T-helper 22 cell (primary cell): ENCODE measurements around the gene AHRR.

Experiments used
- DNase-seq: peaks from one replicate; pipeline ENCODE4 v3.0.0-alpha.2; 2020; ENCODE audit warnings: low read depth

The AHRR gene

DNA sequence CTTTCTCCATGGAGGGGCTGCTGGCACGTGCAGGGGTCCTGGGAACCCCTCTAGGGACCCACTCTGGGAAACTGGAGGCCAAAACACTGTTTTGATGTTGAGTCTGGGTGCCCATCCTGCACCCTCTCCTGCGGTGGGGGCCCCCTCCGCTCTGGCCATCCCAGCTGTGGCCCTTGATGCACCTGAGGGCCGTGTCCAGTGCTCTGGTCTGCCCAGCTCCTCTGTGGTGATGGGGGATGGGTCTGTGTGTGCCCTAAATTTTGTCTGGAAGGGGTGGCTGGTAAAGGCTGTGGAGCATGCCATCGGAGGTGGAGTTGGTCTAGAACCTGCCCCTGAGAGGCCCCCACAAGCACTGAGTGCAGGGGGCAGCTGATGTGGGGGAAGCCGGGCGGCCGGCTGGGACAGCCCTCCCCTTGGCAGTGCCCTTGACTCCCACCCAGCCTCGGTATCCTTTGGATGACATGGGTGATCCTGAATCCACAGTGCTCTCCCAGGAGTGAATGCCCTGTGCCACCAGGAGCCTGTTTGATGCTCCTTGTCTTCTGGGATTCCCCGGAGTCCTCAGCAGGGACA lies 26.3 kb downstream of the AHRR start:
- DNase-seq, result no peak

DNA sequence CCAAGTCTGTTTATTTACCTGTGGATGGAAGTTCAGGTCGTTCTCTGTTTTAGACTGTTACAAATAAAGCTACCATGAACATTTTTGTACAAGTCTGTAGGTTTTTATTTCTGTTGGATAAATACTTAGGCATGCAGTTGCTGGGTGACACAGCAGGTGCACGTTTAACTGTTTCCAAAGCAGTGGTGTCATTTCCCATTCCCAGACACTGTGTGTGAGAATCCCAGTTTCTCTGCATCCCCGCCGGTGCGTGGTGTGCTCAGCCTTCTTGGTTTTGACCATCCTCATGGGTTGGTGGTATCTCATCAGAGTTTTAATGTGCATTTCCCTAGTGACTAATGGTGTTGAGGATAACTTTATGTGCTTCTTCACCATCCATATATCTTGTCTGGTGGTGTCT lies 27.2 kb downstream of the AHRR start:
- DNase-seq, result no peak

DNA sequence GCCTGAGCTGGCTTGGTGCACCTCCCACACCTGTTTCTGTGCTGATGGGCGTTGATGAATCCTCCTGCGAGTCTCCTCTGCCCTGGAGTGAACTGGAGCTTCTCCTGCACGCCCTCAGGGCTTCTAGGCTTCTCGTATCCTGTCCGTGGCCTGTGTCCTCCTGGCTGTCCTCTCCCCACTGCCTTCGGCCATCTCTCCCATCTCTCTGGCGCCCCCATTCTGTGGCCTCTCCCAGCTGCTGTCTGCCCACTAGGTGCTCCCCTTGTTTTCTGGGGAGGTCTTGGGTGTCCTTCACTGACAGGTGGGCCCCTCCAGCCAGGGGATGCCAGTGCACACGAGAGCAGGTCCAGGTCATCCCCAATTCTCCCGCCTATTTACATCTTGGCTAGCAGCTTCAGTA lies 28.8 kb downstream of the AHRR start:
- DNase-seq, result no peak

DNA sequence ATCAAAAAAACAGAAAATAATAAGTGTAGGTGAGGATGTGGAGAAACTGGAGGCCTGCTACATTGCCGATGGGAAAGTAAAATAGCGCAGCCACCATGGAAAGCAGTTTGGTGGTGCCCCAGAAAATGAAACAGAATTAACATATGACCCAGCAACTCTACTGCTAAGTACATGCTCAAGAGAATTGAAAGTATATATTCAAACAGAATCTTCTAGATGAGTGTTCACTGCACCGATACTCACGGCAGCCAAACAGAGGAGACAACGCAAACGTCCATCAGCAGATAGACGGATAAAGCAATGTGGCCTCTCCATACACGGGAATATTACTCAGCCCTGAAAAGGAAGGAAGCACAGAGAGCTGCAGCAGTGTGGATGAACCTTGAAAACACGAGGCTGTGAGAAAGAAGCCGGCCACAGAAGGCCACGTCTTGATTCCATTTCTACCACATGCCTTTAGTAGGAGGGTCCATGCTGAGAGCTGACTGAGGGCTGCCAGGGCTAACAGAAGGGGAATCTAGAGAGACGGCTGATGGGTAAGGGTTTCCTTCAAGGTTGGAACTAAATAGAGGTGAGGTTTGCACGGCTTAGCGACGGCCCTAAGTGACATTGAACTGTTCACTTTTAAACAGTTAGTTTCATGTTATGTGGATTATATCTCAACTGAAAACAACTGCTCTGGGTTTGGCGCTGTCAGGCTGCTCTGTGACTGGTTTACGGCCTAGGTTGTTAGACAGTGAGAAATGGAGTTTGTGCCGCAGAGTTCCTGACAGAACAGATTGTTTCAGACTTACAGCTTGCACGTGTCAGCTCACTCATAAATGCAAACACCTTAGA lies 29.8 kb downstream of the AHRR start:
- DNase-seq, result no peak

DNA sequence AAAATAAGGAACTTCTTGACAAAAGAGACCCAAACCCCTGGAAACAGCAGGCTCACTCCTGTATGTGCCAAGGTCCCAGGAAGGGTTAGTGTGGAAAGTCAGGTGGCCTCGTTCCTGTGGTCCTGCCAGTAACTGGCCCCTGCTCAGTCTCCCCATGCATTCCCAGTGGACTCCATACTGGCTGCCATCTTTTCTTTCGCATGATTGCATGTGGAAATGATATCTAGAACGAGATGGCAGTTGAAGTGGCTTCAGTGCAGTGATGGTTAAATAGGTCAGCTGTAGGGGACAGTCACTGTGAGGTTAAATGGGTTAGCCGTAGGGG lies 30.4 kb downstream of the AHRR start:
- no peak for DNase-seq

DNA sequence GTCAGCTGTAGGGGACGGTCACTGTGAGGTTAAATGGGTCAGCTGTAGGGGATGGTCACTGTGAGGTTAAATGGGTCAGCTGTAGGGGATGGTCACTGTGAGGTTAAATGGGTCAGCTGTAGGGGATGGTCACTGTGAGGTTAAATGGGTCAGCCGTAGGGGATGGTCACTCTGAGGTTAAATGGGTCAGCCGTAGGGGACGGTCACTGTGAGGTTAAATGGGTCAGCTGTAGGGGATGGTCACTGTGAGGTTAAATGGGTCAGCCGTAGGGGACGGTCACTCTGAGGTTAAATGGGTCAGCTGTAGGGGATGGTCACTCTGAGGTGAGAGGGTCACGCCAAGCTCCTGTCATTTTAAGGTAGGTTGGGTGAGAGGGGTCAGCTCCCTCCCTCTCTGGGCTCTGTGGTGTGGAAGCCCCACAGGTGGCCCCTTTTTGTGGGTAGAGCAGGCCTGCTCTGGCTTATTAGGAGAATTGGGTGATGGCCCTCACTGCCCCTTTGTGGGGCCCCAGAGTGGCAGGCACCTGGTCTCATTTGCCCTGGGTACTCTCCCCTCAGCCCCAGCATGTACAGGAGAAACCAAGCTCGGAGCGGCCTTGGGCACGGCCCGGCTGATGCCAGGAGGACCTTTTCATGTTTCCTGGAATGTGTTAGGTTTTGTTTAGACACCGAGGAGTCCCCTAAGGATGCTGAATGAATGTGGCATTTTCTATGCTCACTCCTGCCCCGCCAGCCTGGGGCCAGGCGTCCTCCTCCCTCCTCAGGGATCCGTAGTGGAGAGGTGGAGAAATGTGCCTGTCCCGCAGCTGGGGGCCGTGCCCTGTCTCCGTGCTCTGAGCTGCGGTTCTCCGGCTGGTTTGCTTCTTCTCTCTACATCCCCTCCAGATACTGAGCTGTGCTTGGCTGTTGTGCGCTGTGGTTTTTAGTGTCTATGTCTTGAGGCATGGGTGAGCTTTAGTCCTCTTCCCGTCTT lies 31.4 kb downstream of the AHRR start:
- no peak for DNase-seq

DNA sequence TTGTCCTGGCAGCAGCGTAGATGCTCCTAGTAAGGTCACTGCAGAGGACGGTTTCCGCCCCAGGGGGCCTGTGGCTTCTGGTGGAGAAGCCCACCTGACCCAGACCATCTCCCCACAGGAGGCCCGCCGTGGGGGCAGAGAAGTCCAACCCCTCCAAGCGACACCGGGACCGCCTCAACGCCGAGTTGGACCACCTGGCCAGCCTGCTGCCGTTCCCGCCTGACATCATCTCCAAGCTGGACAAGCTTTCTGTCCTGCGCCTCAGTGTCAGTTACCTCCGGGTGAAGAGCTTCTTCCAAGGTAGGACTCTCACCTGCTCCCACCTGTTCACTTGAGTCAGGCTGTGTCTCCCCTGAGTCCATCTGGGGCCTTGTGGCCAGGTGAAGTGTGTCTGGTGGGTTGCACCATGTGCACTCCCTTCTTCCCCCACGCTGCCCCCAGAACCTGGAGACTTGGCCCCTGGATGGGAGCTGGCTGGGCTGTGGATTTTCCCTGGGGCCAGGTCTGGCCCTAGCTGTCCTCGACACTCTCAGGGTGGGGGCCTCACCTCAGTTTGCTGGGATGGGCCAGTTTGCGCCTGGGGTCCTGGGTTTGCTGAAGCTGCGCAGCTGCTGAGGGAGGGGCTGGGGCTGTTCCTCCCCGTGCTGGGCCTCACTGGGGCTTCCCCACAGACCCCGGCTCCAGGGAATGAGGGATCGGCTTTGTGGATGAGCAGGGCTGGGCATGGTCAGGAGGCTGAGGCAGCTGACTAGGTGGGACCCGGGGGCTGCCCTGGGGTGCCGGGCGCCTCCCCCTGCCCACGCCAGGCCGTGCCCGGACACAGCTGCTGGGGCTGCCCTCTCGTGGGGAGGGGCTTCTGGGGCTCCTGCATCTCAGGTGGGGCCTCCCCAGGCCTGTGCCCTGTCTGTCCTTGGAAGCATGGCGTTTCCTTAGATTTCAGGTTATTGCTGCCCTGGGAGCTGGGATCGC lies 32.4 kb downstream of the AHRR start:
- DNase-seq, result no peak

DNA sequence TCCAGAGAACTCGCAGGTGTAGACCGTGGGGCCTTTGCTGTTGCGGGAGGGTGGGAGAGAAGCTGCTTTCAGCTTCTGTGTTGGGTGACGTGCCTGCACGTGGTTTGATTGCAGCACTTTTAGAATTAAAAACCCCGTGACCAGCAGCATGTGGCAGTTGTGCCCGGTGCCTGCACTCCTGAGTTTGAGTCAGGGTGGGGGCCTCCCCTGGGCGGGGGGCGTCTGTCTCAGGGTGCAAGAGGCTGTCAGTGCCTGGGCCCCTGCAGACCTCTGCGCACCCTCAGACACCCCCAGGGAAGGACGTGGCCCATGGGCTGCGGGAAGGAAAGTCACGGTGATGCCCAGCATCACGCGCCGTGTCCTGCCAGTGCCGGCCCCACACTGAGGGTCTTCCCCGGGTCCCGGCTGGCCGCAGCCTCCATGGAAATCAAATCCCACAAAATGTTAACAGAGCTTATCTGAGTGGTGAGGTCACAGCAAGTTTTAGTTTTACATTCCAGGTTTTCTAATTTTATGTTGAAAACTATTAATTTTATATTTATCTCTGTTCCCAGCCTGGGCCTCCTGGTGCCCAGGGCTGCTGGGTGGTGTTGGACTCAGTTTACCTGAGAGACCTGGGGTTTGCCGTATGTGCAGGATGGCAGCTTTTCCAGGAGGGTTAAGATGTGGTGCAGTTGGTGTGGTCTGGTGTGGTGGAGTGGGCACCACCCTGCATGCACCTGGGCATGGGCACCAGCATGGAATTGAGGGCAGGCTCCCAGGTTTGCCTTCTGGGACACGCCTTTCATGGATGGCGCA lies 33.3 kb downstream of the AHRR start:
- no peak for DNase-seq

DNA sequence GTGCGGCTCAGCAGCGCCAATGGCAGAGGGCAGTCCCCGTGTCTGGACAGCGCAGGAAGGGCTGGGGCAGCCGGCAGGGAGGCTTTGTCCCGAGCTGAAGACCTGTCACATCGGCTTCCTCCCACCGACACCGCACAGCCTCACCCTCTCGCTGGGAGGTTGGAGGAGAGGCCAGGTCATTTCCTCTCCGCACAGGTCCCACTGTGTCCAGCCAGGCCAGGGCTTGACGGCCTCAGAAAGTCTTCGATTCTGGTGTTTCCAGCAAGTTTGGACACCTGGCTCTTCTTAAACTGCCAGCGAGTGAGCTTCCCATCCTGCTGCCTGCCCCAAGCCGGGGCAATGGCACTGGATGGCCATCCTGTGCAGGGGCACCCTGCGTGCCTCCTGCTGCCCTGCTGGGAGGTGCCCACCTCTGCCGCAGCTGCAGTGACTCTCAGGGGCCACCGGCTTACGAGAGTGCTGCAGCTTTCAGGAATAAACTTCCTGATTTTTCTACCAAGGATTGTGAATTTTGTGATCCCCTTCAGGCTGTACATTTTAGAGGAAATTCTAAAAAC lies 33.9 kb downstream of the AHRR start:
- DNase-seq, result no peak

DNA sequence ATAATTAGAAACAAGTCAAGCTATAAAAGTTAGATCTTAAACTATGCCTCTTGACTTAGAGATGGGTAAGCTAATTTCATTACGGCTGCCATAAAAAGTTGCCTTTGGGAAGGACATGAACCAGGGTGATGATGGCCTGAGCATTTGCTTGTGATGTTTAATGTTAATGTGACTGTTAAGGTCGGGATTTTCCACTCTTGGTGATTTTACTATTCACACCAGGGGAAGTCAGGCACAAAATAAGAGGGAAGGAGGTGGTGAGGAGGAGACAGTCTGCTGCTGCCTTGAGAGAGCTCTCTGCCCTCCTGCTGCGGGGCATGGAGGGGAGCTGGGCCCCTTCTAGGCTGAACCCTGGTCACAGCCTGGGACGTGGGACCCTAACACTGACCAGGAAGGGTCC lies 34.4 kb downstream of the AHRR start:
- no peak for DNase-seq

DNA sequence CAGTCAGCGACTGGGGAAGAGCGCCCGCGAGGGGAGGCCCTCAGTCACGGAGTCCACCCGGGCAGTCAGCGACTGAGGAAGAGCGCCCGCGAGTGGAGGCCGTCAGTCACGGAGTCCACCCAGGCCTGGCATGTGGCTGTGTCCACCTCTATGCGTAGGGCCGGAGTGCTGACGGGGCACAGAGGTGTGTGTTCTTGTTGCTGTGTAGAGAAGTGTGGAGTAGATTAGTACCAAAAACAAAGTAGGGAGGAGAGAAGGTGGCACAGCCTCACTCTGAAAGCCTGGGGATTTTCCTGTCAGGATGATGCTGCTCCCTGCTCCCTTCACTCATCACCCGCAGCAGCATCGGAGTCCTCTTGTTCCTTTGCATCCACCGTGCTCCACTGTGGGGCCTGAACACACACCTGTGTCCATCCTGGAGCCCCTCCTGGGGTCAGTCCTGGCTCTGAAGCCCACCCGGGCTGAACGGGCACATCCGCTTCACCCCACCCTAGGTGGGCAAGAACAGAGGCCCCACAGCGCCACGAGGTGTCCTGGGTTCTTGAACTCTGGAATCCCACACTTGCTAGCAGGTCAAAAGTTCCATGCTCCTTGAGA lies 37.9 kb downstream of the AHRR start:
- DNase-seq, result no peak

DNA sequence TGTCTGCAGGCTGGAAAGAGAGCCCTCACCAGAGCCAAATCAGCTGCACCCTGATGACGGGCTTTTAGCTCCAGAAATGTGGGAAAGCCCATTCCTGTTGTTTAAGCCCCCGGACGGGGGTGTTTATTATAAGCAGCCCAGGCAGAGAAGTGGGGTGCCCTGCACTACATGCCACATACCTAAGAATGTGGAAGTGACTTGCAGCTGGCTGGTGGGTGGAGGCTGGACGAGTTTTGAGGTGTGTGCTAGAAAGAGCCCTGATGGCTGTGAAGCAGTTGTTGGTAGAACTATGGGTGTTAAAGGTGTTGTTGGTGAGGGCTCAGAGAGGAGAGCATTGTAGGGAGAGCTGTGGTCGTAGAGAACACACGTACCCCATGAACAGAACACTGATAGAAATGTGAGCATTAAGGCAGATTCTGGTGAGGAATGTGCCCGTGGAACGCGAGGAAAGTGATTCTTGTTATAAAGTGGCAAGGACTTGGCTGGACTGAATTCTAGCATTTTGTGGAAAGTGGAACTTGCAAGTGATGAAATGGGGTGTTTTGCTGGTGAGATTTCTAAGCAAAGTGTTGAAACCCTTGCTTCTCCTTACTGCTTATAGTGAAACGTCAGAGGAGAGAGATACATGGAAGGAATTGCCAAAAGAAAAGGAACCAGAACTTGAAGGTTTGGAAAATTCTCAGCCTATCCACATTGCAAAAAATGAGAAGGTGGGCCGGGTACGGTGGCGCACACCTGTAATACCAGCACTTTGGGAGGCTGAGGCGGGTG lies 38.9 kb downstream of the AHRR start:
- DNase-seq, result no peak

DNA sequence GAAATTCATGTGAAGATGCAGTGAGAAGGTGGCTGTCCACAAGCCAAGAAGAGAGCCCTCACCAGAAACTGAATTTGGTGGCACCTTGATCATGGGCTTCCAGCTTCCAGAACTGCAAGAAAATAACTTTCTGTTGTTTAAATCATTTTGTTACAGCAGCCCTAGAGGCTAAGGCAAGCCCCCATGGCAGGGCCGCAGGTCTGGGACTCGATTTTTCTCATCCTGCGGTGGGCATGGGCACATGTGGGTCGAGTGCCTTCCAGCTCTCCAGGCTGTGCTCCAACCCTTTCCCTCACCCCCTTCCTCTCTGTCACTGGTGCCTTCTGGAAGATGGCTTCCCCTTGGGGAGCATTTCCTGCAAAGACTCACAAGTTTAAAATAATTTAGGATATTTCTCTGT lies 40.7 kb downstream of the AHRR start:
- no peak for DNase-seq

DNA sequence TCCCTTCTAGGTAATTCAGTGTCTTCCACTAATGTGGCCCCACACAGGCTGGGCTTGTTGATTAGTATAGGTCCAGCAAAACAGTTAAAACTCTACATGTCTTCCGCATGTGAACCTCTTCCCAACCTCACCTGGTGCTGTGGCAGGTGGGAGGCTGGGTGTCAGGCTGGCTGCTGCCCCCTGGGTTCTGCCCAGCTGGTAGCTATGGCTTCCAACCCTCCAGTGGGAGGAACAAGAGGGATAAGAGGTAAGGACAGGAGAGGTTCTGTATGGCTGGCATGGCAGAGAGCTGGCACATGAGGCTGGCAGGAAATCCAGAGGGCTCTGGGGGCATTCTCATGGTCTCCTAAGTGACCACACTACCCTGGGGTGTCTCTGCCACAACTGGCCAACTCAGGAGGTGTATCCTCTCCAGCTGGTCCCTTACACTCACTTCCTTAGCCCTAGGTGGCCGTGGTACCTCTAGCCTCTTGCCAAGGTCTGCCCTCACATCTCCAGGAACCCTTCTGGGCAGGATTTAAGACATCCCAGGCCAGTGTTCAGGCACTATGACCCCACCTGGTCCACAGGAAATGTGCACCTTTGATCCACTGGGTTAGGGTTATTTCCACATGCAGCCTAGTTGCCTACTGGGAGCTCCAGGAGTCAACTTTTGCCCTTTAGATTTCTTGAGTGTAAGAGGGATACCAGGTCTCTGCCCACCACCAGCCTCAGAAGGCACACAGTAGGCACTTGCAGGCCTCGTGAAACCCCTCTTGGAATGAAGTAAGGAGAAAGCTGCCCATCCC lies 41.7 kb downstream of the AHRR start:
- no peak for DNase-seq

DNA sequence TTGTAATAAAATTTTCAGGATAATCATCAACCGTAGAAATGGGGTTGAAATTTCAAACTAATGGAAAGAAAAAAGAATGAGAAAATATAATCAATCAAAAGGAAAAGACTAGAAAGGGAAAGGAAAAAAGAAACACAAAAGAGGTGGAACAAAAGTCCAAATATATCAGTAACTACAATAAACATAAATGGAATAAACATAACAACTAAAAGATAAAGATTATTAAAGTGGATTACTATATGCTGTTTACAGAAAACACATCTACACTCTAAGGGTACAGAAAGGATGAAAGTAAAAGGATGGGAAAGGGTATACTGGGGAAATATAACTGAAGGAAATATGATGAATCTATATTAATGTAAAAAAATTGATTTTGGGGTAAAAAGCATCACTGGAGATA lies 43.0 kb downstream of the AHRR start:
- no peak for DNase-seq

DNA sequence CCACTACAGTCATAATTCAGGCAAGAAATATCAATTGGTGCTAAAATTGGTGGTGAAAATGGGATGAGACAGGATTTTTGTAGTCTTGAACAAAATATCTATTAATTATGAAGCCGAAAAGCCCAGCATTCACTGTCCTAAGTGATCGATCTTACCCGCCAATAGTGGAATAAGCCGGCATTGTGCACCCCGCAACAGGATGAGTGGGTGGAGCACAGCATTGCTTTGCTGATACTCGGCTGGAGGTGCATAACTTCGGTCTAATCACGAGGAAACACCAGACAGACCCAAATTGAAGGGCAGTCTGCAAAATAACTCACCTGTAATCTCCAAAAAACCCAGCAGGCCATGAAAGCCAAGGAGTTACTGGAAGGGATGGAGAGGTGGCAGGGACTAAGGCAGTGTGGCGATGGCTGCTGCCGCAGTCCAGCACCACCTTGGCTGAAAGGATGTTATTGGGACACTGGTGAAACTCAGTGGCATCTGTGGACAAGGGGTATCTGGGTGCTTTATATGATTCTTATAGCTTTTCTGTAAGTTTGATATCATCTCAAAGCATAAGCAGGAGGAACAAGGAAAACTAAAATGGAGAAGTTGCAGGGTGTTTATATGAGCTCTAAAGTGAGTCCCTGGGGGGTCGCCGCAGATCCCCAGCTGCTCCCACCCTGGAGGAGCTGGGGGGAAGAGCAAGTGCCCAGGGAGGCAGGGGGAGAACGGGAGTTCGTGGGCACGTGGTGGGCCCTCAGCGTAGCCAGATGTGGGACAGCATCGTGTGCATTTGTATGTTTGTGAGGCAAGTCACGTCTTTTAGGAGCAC lies 45.2 kb downstream of the AHRR start:
- DNase-seq, result no peak

DNA sequence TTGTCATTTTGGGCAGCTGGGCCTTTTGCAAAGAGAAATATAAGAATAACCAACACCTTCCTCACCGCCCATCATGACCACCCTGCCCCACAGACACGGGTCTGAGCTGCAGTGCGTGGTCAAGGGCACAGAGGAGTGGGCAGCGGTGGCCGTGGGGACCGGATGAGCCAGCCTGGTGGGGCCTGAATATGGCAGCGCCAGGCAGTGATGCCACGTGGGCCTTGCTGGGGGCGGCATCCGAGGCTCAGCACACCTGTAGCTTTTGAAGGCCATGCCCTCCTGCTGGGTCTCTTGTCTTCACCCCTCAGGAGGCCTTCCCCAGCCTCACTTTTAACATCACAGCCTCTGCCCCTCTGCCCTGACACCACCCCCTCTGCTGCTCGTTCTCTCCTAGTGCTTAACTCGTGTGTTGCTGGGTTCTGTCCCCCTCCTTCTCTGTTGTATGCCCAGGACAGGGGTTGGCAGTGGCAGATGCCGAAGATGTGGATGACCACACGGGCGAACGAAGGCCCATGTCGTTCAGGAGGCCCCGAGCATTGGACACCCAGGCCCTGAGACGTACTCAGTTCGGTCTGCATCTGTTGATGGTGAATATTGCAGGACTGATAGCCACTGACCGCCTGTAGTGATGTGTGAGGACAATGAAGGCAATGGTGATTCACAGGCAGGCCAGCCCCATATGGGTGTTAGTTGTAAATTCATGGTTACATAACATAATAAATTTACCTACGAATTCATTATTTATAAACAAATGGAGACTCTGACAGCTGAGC lies 46.0 kb downstream of the AHRR start:
- no peak for DNase-seq
